GM12875 (cell line): ENCODE measurements around the gene MEAK7.

ENCODE experiments used
- H3K4me3 ChIP-seq: one replicate; pipeline ENCODE4 v1.5.1; 2011; ENCODE audit warnings: low read depth, low read length, control low read depth
- CTCF ChIP-seq: IDR thresholded peaks from 2 replicates; pipeline ENCODE4 v1.5.1; 2011; ENCODE audit warnings: low read depth, mild to moderate bottlenecking, control low read depth, inconsistent platforms, low read length, moderate library complexity, borderline replicate concordance; ENCODE audit not compliant: insufficient read depth

The MEAK7 gene

DNA sequence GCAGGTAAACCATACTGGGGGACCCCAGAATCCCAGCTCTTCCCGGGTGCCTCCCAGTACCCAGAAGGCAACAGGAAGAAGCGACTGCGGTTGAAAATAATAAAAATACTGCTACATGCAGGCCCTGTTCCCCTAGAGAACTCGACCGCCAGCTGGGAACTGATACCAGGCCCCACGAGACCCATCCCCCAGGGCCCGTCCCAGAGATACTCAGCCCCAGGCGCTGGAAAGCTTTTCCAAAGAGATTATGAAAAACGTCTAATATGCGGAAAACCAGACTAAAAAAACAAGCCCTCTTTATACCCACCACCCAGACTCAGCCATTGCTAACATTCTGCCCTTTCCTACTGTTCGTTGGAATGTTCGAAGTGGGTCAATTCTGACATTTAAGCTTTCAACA lies 12.9 kb upstream of the MEAK7 start:
- no peak for TF ChIP-seq CTCF
- no peak overlapping the region for H3K4me3 ChIP-seq

GRCh38 chr16:84514874-84515835 lies 10.7 kb upstream of the MEAK7 start:
- no peak for TF ChIP-seq CTCF
- H3K4me3 ChIP-seq: no peak overlapping the region

DNA sequence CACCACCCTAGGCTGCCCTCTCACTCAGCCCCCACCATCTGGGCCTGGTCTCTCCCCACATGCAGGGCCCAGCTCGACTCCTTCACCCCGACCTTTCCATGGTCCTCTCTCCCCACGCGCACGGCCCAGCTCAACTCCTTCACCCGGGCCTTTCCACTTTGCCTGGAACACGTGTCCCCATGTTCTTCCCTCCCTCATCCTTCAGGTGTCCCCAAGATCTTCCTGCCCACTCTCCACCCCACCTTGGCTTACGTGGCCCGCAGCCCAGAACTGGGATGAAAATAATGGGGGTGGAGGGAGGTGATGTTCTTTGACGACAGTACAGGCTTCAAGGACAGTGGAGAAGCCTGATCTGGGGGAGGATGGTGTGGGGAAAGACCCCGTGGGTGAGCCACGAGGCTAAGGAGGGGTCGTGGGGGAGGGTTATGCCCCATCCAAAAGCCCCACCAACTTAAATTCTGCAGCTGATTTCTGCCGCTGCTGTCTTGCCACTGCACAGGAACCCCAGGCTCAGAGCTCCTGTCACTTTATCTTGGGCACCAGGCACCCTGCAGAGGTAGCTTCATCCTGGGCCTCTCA lies 9.9 kb upstream of the MEAK7 start:
- no peak for TF ChIP-seq CTCF
- H3K4me3 ChIP-seq: no peak overlapping the region

- H3K4me3 ChIP-seq: no peak overlapping the region
- TF ChIP-seq CTCF: no peak
Observed at GRCh38 chr16:84513666-84514065, 9.2 kb upstream of the MEAK7 start.

DNA sequence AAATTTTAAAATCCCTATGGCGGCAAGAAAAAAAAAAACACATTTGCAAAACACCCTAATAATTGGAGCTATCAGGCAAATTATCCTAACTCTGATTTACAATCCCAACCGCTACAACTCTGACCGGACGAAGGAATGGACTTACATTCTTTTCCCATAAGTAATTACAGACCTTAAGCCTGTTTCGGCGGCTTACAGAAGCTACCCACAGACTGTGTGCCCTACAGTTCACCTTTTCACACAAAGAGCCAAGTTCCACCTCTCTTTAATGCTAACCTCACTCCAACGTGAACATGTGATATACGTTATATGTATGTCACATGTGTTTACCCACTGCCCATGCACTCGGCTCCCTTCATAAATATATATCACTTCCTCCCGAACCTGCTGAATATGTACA lies 8.7 kb upstream of the MEAK7 start:
- no peak for TF ChIP-seq CTCF

DNA sequence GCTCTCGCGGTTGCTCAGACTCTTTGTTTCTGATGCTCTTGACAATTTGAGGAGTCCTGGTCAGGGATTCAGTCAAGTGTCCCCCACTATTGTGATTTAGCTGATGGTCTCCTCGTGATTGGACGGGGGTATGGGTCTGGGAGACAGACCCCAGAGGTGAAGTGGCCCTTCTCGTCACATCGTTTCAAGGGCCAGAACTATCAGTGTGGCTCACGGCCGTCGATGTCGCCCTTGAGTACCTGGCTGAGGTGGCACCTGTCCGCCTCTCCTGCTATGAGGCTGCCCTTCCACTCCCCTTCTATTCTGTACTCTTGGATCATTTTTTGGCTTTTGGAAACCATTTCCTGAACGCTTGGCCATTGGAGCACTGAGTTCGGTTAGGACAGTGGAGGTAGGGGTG lies 7.4 kb upstream of the MEAK7 start:
- H3K4me3 ChIP-seq: no peak overlapping the region
- no peak for TF ChIP-seq CTCF

More for the DNA sequence above, 8.7 kb upstream of the MEAK7 start:
- no peak overlapping the region for H3K4me3 ChIP-seq
